GM19324 (cell line): ENCODE measurements around the gene SUPT5H.

Experiments used
- ATAC-seq: cut with Tn5 transposase; IDR thresholded peaks from one replicate; pipeline ENCODE4 v1.9.1; 2021; ENCODE audit warnings: mild to moderate bottlenecking, moderate library complexity; ENCODE audit not compliant: unreplicated experiment, low FRiP score

The SUPT5H gene

GRCh38 chr19:39408392-39409207 is 36.8 kb upstream of the SUPT5H start:
- no peak for ATAC-seq

- peak; percentile 3 for ATAC-seq
These were observed 36.0 kb upstream of the SUPT5H start for GRCh38 chr19:39409208-39410016.

GRCh38 chr19:39410017-39410830 is 35.2 kb upstream of the SUPT5H start:
- peak; percentile 20 for ATAC-seq

- ATAC-seq: no peak
These were observed 34.6 kb upstream of the SUPT5H start for GRCh38 chr19:39410831-39411080.

- ATAC-seq: no peak
These were observed 34.1 kb upstream of the SUPT5H start for GRCh38 chr19:39411081-39411831.

- ATAC-seq: peak; percentile 14
These were observed 33.6 kb upstream of the SUPT5H start for GRCh38 chr19:39411832-39412099.

- peak; percentile 65 for ATAC-seq
These were observed 33.1 kb upstream of the SUPT5H start, which contains the start of gene PLEKHG2 for GRCh38 chr19:39412100-39412866. PLEKHG2 (plus strand) TSS chr19:39412669; CDS start chr19:39414087, 1,418 bp downstream.

- no peak for ATAC-seq
These were observed 32.5 kb upstream of the SUPT5H start for GRCh38 chr19:39412867-39413271.

GRCh38 chr19:39413272-39413910 is 32.0 kb upstream of the SUPT5H start:
- ATAC-seq: no peak

GRCh38 chr19:39413911-39414608 is 31.3 kb upstream of the SUPT5H start:
- ATAC-seq: no peak

GRCh38 chr19:39415111-39416046 is 30.0 kb upstream of the SUPT5H start:
- no peak for ATAC-seq

GRCh38 chr19:39416152-39417120 is 28.9 kb upstream of the SUPT5H start:
- ATAC-seq: no peak

- ATAC-seq: no peak
These were observed 27.8 kb upstream of the SUPT5H start for GRCh38 chr19:39417463-39418181.

- ATAC-seq: no peak
These were observed 26.4 kb upstream of the SUPT5H start for GRCh38 chr19:39419003-39419402.

GRCh38 chr19:39420769-39421168 is 24.6 kb upstream of the SUPT5H start:
- no peak for ATAC-seq

- no peak for ATAC-seq
These were observed 23.4 kb upstream of the SUPT5H start for GRCh38 chr19:39422020-39422419.
